GM19395 (cell line): ENCODE data around the gene KCNJ6.
"Not testable (repeated sequence)": the region's sequence is repeated elsewhere in the genome, so short reads cannot be mapped to it uniquely, and the experiment has no call there.

Experiments used
- ATAC-seq: cut with Tn5 transposase; IDR thresholded peaks from one replicate; pipeline ENCODE4 v1.9.1; 2021; ENCODE audit warnings: mild to moderate bottlenecking, moderate library complexity; ENCODE audit not compliant: unreplicated experiment

KCNJ6 gene

GRCh38 chr21:37618081-37618480, 298.2 kb downstream of the KCNJ6 start:
- ATAC-seq, result no peak

- ATAC-seq, result no peak
Measured at GRCh38 chr21:37615962-37616361, 300.3 kb downstream of the KCNJ6 start.

GRCh38 chr21:37614351-37614875, 301.8 kb downstream of the KCNJ6 start:
- ATAC-seq, result no peak

- ATAC-seq, result no peak
Measured at GRCh38 chr21:37607081-37607480, 309.2 kb downstream of the KCNJ6 start.

- ATAC-seq, result no peak
Measured at GRCh38 chr21:37606549-37606948, 309.7 kb downstream of the KCNJ6 start.

GRCh38 chr21:37605006-37605405, 311.3 kb downstream of the KCNJ6 start:
- ATAC-seq, result no peak

DNA sequence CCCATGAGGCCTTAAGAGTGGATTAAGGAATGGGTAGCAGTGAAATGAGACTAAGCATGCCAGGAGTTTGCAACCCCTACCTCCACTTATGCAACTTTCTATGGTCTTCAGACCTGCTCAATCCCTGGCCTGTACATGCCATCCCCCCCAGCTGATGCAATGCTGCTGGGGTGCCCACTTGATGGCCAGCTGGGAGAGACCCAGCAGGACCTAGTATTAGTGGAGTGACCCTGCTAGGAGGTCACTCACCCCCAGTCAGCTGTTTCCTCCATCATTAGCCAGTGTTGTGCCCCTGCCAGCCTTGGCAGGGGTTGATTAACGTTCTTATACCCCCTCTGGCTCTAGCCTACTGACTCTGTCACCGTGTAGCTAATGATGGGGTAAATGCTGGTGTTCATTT, 313.1 kb downstream of the KCNJ6 start:
- no peak for ATAC-seq

GRCh38 chr21:37601915-37602314, 314.3 kb downstream of the KCNJ6 start:
- no peak for ATAC-seq

DNA sequence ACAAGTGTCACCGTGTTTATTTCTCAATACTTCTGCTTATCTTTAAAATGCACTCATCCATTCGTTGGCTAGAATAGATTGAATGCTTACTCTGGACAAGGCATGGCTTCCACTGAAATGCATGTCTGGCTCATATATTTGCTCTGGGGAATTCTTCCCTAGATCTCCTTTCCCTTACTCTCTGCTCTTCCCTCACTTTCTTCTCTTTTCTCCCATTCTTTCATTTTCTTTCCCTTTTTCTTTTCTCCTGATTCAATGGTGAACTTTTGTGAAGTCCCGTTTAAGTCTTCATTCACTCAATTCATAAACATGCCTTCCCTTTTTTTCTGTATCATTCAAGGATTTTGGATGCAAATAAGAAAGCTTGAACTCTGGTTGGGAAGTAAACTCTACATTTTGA, 315.2 kb downstream of the KCNJ6 start:
- ATAC-seq, result no peak

GRCh38 chr21:37595944-37596343, 320.3 kb downstream of the KCNJ6 start:
- ATAC-seq, result no peak

GRCh38 chr21:37594472-37594951, 321.7 kb downstream of the KCNJ6 start:
- ATAC-seq, result no peak

DNA sequence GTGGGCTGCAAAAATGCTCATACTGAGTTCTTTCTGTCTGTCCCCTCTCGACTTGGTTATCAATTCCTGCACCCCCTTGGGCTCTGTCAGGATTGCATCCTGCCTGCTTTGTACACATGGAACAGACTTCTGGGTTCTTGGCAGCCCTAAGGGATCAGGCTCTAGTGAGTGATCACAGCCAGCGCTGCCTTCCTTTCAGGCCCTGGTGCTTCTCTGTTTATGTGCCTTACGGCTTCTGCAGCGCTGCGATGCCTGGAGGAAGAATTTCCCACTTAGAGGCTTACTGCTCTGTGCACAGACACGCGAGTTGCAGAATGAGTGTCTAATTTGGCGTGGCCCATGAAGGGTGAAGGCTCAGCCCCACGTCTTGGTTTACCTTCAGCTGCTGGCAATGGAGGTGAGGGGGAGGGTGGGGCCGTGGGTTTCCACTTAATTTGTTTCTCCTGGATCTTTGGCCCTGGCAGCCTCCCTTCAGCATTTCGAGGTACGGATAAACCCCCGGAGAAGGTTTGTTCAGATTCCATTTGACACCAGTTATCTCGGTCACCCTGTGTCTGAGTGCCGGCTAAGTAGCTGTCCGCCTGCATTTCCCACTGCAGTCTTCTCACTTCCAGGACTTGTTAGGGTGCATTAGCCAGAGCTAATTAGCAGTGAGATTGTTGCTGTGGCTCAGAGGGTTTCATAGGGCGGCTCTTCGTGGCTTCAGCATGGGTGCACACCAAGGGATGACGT, 322.4 kb downstream of the KCNJ6 start:
- ATAC-seq, result no peak

DNA sequence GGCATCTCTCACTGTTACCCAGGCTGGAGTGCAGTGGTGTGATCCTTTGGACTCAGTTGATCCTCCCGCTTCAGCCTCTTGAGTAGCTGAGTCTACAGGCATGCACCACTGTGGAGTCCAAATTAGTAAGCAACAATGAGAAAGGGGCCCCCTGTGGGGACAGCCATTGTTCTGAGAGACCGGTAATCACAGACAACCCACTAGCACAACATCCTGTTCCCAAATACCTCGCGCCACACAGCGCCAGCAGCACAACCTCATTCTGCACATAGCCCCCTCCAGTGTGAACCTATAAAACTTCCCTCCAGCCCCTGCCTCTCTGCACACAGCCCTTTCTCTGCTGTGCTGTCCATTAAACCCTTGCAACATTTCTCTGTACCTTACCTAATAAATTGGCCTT, 323.2 kb downstream of the KCNJ6 start:
- ATAC-seq, result no peak

DNA sequence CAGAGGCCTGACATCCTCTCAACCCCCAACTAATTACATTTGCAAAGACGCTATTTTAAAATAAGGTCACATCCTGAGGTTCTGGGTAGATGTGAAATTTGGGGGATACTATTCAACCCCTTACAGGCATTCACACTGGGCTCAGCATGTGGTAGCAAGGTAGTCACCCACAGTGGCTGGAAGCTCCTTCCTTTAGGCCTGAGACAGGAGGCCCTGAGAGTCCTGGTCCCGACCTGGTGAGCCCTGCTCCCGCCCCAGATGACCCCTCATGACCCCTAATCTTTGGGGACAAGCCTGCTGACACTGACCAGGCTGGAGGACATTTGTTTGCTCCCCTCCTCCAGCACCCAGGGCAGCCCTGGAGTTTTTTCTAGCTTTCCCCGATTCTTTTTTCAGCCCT, 323.8 kb downstream of the KCNJ6 start:
- no peak for ATAC-seq

DNA sequence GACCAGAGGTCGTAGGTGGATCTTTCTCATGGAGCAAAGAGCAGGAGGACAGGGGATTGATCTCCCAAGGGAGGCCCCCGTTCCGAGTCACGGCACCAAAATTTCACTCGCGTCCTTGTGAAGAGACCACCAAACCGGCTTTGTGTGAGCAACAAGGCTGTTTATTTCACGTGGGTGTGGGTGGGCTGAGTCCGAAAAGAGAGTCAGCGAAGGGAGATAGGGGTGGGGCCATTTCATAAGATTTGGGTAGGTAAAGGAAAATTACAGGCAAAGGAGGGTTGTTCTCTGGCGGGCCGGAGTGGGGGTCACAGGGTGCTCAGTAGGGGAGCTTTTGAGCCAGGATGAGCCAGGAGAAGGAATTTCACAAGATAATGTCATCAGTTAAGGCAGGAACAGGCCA, 324.3 kb downstream of the KCNJ6 start:
- ATAC-seq, result not testable (repeated sequence)

DNA sequence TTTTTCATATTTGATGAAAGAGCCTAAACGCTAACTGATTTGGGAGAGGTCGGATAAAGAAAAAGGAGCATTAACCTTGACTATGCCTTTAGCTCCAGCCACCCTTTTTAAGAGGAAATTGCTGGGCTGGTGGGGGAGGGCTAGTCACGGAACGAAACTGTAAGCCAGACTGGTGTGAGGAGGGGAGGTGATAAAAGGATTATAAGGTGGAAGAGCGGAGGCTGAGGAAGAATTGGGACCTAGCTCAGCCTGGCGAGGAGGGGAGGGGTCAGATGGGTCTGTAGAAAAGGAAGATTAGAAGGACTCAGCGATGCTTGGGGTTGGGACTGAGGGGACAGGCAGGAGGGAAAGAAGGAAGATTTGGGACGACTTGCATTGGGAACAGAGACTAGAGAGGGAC, 325.4 kb downstream of the KCNJ6 start:
- ATAC-seq, result not testable (repeated sequence)

DNA sequence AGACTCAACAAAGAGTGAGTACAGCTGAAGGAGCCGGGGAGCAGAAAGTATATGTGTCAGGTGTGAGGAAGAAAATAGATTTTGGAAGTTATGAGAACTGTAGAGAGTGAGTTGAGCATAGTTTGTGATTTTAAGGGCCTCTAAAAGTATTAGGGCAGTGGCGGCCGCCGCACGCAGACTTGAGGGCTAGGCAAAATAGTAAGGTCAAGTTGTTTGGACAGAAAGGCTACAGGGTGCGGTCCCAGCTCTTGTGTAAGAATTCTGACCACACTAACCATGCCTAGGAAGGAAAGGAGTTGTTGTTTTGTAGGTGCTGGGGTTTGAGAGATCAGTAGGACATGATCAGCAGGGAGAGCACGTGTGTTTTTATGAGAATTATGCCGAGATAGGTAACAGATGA, 327.6 kb downstream of the KCNJ6 start:
- not testable (repeated sequence) for ATAC-seq

DNA sequence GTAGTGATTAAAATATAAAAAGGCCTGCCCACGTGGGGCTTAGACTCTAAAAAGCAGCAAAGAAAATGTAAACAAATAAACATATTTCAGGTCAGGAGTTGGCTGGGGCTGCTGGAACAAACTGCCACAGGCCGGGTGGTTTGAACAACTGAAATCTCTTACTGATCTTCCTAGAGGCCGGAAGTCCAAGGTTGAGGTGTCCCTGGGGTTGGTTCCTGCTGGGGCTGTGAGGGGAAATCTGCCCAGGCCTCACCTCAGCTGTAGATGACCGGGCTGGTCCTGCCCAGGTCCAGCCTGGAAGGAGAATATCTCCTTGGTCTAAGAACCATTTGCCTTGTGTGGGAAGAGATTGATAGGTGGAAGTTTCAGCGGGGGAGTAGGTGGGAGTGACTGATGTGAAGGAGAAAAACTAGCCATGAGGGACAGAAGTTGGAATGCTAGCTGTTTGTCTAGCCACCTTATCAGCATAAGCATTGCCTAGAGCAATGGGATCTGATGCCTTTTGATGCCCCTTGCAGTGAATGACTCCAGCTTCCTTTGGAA, 328.6 kb downstream of the KCNJ6 start:
- no peak for ATAC-seq

- ATAC-seq, result no peak
Measured at GRCh38 chr21:37587203-37587602, 329.1 kb downstream of the KCNJ6 start.

GRCh38 chr21:37582590-37582989, 333.7 kb downstream of the KCNJ6 start:
- ATAC-seq, result no peak

DNA sequence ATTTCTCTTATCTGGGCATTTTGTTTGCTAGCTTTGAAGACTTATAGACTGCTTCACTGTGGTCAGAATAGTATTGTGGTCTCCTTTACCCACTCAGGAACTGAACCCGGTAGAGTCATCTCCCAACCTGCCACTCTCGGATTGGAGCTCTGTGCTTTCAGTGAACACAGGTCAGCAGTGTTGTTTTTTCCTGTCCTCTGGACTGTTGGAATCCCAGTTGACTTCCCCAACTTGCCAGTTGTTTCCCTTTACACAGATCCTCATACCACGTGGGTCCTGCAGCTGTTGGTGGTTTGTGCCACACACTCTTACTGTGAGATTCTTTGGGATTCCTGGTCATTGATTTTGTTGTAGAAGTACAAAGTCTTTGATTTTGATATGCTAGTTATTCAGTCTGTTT, 335.6 kb downstream of the KCNJ6 start:
- ATAC-seq, result no peak

- ATAC-seq, result no peak
Measured at GRCh38 chr21:37579356-37579755, 336.9 kb downstream of the KCNJ6 start.
